GM12873 (cell line): ENCODE data around the gene FBXO31.

Experiments used
- CTCF ChIP-seq: IDR thresholded peaks from 2 replicates; pipeline ENCODE4 v1.5.1; 2012; ENCODE audit warnings: low read depth, mild to moderate bottlenecking, moderate library complexity, low read length, control low read depth; ENCODE audit not compliant: insufficient read depth; ENCODE audit errors: missing control alignments

The FBXO31 gene

DNA sequence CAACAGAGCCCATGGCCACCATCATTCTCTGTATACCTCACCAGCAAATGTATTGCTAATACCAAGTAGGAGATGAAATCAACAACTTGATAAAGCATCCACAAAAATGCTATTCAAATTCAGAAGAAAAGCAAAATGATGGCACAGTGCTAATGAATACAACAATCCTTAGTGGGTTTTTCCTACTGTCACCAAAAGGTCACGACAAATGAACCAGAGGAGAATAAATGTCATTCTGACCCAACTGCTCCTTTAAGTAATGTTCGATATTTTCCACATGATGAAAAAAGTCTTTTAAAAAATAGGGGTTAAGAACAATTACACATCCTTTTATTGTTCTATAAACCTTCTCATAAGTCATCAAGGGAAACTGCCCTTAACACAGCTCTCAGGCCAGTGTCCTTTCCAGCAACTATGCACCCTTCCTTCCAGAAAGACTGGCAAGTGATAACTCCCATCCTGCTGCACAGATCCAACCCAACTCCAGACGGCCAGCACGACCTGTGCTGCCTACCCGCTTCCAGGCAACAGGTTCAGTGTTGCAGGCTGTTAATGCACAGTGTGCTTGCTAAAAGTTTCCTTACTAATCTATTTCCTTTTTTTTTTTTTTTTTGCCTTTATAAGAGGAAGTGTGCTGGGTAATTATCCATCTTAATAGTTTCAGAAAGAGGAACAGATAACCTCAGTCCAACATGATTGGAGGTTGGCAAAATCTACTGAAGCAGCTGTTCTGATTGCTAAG is 15.4 kb downstream of the FBXO31 start:
- TF ChIP-seq CTCF, result no peak

- TF ChIP-seq CTCF, result no peak
Measured at GRCh38 chr16:87367529-87367928, 16.0 kb downstream of the FBXO31 start.

GRCh38 chr16:87366930-87367329 is 16.6 kb downstream of the FBXO31 start:
- no peak for TF ChIP-seq CTCF

- no peak for TF ChIP-seq CTCF
Measured at GRCh38 chr16:87366288-87366687, 17.3 kb downstream of the FBXO31 start.

DNA sequence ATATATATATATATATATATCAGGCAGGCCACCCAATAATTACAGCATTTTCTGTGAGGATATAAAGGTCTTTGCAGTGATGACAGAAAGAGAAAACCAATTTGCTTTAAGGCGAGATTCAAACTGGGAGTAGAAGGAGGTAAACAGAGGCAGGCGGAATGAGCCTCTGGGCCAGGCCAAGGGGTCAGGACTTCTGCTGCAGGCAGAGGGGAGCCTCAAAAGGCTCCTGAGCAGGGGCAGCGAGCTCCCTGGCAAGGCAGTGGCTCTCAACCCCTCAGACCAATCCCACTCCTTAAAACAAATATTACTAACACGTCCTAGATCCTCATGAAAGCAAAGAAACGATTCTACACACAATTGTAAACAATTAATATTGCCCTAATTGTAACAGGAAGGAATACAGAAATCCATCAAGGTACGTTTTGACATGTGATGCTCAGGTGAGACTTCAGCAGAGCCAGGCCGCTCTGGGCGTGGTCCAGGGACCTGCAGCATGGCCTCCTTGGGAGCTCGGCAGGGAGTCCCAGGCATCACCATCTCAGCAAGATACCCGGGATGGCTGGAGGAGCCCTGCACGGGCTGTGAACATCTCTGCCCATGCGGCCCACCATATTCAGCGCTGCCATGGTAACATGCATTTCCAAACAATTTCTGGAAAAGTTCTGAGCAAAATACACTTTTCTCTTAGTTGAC is 18.4 kb downstream of the FBXO31 start:
- no peak for TF ChIP-seq CTCF

DNA sequence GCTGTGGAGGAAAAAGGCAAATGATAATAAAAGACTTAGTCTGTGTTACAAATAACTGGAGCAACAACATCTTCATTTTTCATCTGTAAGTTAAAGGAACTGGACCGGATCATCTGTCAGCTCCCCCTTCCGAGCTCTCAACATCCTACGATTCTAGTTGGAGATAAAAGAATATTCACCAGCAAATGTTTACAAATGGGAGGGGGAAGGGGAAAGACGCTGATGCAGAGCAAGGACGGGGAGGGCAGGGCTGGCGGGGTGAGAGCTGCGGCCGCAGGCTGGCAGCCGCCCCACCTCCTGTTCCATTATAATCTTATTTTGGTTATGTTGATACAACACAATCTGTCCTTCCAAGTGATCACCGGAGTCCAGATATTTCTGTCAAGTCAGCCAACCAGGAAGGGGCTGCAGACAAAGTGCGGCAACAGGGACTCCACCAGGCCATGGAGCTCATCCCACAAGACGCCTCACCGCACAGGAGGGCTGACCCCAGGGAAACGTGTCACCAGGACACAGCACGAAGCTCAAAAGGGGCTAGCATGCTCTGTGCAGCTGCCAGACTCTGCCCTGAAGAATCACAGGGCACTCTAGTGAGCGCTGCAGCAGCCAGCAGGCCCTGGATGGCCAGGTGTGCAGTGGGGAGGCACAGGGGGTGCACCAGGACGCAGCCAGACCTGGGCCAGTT is 19.7 kb downstream of the FBXO31 start:
- TF ChIP-seq CTCF, result no peak
